H9 (cell line): ENCODE results near the gene FBLN2. TPM values are rescaled to one million over a fixed set of nuclear protein-coding genes. Genes with fewer than 3 reads are reported as not detected.

Experiments used
- DNase-seq: peaks from one replicate; pipeline ENCODE4 v3.0.0-alpha.2; 2017
- H2AFZ ChIP-seq: one replicate; pipeline ENCODE4 v1.6.1; 2013; ENCODE audit warnings: mild to moderate bottlenecking, low read length, control low read depth, moderate library complexity
- H2AK5ac ChIP-seq: 2 replicates; pipeline ENCODE4 v1.6.1; 2013; ENCODE audit warnings: low read length, control low read depth, mixed read lengths; ENCODE audit not compliant: insufficient read length
- H2BK120ac ChIP-seq: one replicate; pipeline ENCODE4 v1.6.1; 2013; ENCODE audit warnings: low read depth, mild to moderate bottlenecking, low read length, control low read depth, inconsistent platforms; ENCODE audit not compliant: poor library complexity, severe bottlenecking
- H2BK12ac ChIP-seq: 2 replicates; pipeline ENCODE4 v1.6.1; 2013; ENCODE audit warnings: low read length, control low read depth, mixed read lengths, low read depth; ENCODE audit not compliant: insufficient read length
- H2BK15ac ChIP-seq: 2 replicates; pipeline ENCODE4 v1.6.1; 2013; ENCODE audit warnings: low read depth, low read length, control low read depth
- H2BK20ac ChIP-seq: one replicate; pipeline ENCODE4 v1.6.1; 2013; ENCODE audit warnings: low read depth, mild to moderate bottlenecking, low read length, control low read depth, inconsistent platforms; ENCODE audit not compliant: poor library complexity, severe bottlenecking
- H2BK5ac ChIP-seq: 2 replicates; pipeline ENCODE4 v1.6.1; 2013; ENCODE audit warnings: low read length, control low read depth, mixed read lengths; ENCODE audit not compliant: insufficient read length
- H3K14ac ChIP-seq: 2 replicates; pipeline ENCODE4 v1.6.1; 2013; ENCODE audit warnings: low read length, control low read depth; ENCODE audit not compliant: insufficient read depth
- H3K18ac ChIP-seq: 2 replicates; pipeline ENCODE4 v1.6.1; 2013; ENCODE audit warnings: low read depth, mild to moderate bottlenecking, mixed read lengths, low read length, control low read depth; ENCODE audit not compliant: insufficient read length
- H3K23ac ChIP-seq: 2 replicates; pipeline ENCODE4 v1.6.1; 2013; ENCODE audit warnings: low read length, control low read depth, mixed read lengths, low read depth; ENCODE audit not compliant: insufficient read length
- H3K23me2 ChIP-seq: 2 replicates; pipeline ENCODE4 v1.6.1; 2013; ENCODE audit warnings: low read depth, mild to moderate bottlenecking, mixed read lengths, low read length, control low read depth; ENCODE audit not compliant: insufficient read length, poor library complexity, severe bottlenecking
- H3K27ac ChIP-seq: 2 replicates; pipeline ENCODE4 v1.5.1; 2013; ENCODE audit warnings: low read length, control low read depth, mixed read lengths, low read depth; ENCODE audit not compliant: insufficient read length
- H3K27me3 ChIP-seq: 2 replicates; pipeline ENCODE4 v1.6.1; 2013; ENCODE audit warnings: low read length, control low read depth, inconsistent platforms; ENCODE audit not compliant: insufficient read depth
- H3K4ac ChIP-seq: 2 replicates; pipeline ENCODE4 v1.6.1; 2013; ENCODE audit warnings: low read depth, mild to moderate bottlenecking, control low read depth, inconsistent platforms, low read length, moderate library complexity
- H3K4me1 ChIP-seq: 2 replicates; pipeline ENCODE4 v1.6.1; 2013; ENCODE audit warnings: low read length, control low read depth, inconsistent platforms; ENCODE audit not compliant: insufficient read depth
- H3K4me2 ChIP-seq: 2 replicates; pipeline ENCODE4 v1.6.1; 2013; ENCODE audit warnings: low read length, control low read depth, mixed read lengths; ENCODE audit not compliant: insufficient read length, insufficient read depth
- H3K56ac ChIP-seq: 2 replicates; pipeline ENCODE4 v1.6.1; 2013; ENCODE audit warnings: low read depth, mild to moderate bottlenecking, mixed read lengths, low read length, control low read depth; ENCODE audit not compliant: insufficient read length
- H3K79me1 ChIP-seq: 2 replicates; pipeline ENCODE4 v1.6.1; 2013; ENCODE audit warnings: low read depth, mild to moderate bottlenecking, moderate library complexity, low read length, control low read depth, inconsistent platforms; ENCODE audit not compliant: insufficient read depth, poor library complexity, severe bottlenecking
- H3K79me2 ChIP-seq: 2 replicates; pipeline ENCODE4 v1.6.1; 2013; ENCODE audit warnings: low read length, control low read depth, inconsistent platforms; ENCODE audit not compliant: insufficient read depth
- H3K9ac ChIP-seq: 2 replicates; pipeline ENCODE4 v1.6.1; 2013; ENCODE audit warnings: low read length, control low read depth, mixed read lengths; ENCODE audit not compliant: insufficient read length; ENCODE audit errors: extremely low read depth
- H3K9me3 ChIP-seq: one replicate; pipeline ENCODE4 v1.6.1; 2013; ENCODE audit warnings: low read depth, low read length, inconsistent platforms; ENCODE audit not compliant: control insufficient read depth
- H3T11ph ChIP-seq: one replicate; pipeline ENCODE4 v1.6.1; 2013; ENCODE audit warnings: mild to moderate bottlenecking, low read length, control low read depth, inconsistent platforms
- H4K20me1 ChIP-seq: one replicate; pipeline ENCODE4 v1.6.1; 2013; ENCODE audit not compliant: control insufficient read depth, insufficient read length, insufficient read depth
- H4K5ac ChIP-seq: 2 replicates; pipeline ENCODE4 v1.6.1; 2013; ENCODE audit warnings: low read depth, mild to moderate bottlenecking, mixed read lengths, low read length, control low read depth; ENCODE audit not compliant: insufficient read length
- H4K8ac ChIP-seq: replicated peaks from 2 replicates; pipeline ENCODE4 v1.6.1; 2013; ENCODE audit warnings: low read length, control low read depth, mixed read lengths, low read depth; ENCODE audit not compliant: insufficient read length
- H4K91ac ChIP-seq: 2 replicates; pipeline ENCODE4 v1.6.1; 2013; ENCODE audit warnings: low read depth, mild to moderate bottlenecking, moderate library complexity, mixed read lengths, low read length, control low read depth; ENCODE audit not compliant: insufficient read length
- H3K27ac Mint-ChIP-seq, 3 experiments: 2 replicates in 2 of 3; 3 replicates in 1 of 3; pipeline ENCODE4 v1.8.0; 2020 to 2021; ENCODE audit warnings: mixed read lengths in 3 of 3, mild to moderate bottlenecking in 1 of 3, moderate library complexity in 1 of 3
- H3K27me3 Mint-ChIP-seq: 2 replicates; pipeline ENCODE4 v1.8.0; 2021; ENCODE audit warnings: low read depth, mild to moderate bottlenecking, moderate library complexity, mixed read lengths
- H3K36me3 Mint-ChIP-seq, 3 experiments: 2 replicates in 2 of 3; 3 replicates in 1 of 3; pipeline ENCODE4 v1.8.0; 2020 to 2021; ENCODE audit warnings: low read depth in 3 of 3, mixed read lengths in 3 of 3; ENCODE audit not compliant: insufficient read depth in 1 of 3
- H3K4me1 Mint-ChIP-seq, 2 experiments: 2 replicates each; pipeline ENCODE4 v1.8.0; 2020; ENCODE audit warnings: mixed read lengths in 2 of 2
- H3K4me3 Mint-ChIP-seq, 2 experiments: 2 replicates in 1 of 2; 3 replicates in 1 of 2; pipeline ENCODE4 v1.8.0; 2020 to 2021; ENCODE audit warnings: mild to moderate bottlenecking in 2 of 2, mixed read lengths in 2 of 2, moderate library complexity in 1 of 2
- H3K9me3 Mint-ChIP-seq, 2 experiments: 2 replicates in 1 of 2; 3 replicates in 1 of 2; pipeline ENCODE4 v1.8.0; 2020; ENCODE audit warnings: mild to moderate bottlenecking in 2 of 2, mixed read lengths in 2 of 2, moderate library complexity in 1 of 2
- WGBS: extraction: QIAGEN DNeasy Blood & Tissue Kit; methylation state at CpG from one replicate; pipeline ENCODE4 v1.1.7; 2013; ENCODE audit warnings: missing lambda C conversion rate, low lambda C conversion rate, mixed read lengths; ENCODE audit not compliant: insufficient read length; ENCODE audit errors: extremely low coverage; 5-methylcytosine and 5-hydroxymethylcytosine counted together
- total RNA-seq: library from RNA; stranded (reverse); gene quantifications from 2 replicates; pipeline ENCODE4 v1.2.1, GENCODE V29; 2021
- TF ChIP-seq, protein P1 (sequence below): fragments of 200-600 bp; sonication (generic); conservative IDR thresholded peaks from 3 replicates; pipeline ENCODE4 v1.8.0; 2021; ENCODE audit warnings: antibody characterized with exemption, mild to moderate bottlenecking

The FBLN2 gene
- total RNA-seq, 1 experiment from 2014 or later: 11.8 TPM

- no peak overlapping the region for H3K18ac ChIP-seq
- H3K79me1 ChIP-seq: no peaks in the 10 kb centered on the region
- no peak overlapping the region for H3K9ac ChIP-seq
- H3T11ph ChIP-seq: no peak overlapping the region
- H4K91ac ChIP-seq: no peak overlapping the region
- Mint-ChIP-seq H3K4me1 (peaks cover 15 to 25% of the 10 kb centered on the region in 2 experiments), H3K27me3 (peaks cover 6% of the 10 kb centered on the region), H3K27ac (peak overlapping the region in 1 of 3 experiments; percentile 24; a peak in 3 of 7 replicates), H3K4me3 (no peak overlapping the region), H3K9me3 (no peaks in the 10 kb centered on the region; a peak in 1 of 5 replicates), H3K36me3 (no peaks in the 10 kb centered on the region)
- H3K23me2 ChIP-seq: no peaks in the 10 kb centered on the region
- H2AK5ac ChIP-seq: no peak overlapping the region
- TF ChIP-seq, protein P1, sequence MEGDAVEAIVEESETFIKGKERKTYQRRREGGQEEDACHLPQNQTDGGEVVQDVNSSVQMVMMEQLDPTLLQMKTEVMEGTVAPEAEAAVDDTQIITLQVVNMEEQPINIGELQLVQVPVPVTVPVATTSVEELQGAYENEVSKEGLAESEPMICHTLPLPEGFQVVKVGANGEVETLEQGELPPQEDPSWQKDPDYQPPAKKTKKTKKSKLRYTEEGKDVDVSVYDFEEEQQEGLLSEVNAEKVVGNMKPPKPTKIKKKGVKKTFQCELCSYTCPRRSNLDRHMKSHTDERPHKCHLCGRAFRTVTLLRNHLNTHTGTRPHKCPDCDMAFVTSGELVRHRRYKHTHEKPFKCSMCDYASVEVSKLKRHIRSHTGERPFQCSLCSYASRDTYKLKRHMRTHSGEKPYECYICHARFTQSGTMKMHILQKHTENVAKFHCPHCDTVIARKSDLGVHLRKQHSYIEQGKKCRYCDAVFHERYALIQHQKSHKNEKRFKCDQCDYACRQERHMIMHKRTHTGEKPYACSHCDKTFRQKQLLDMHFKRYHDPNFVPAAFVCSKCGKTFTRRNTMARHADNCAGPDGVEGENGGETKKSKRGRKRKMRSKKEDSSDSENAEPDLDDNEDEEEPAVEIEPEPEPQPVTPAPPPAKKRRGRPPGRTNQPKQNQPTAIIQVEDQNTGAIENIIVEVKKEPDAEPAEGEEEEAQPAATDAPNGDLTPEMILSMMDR: no peak
- no peak overlapping the region for H3K23ac ChIP-seq
- WGBS: no CpG with 5 or more reads among the region's 16 CpGs
- no peaks in the 10 kb centered on the region for H3K4me1 ChIP-seq
- H2BK15ac ChIP-seq: no peak overlapping the region
- no peak overlapping the region for H2BK120ac ChIP-seq
- no peak overlapping the region for H2BK5ac ChIP-seq
- H3K27ac ChIP-seq: no peak overlapping the region
- H4K20me1 ChIP-seq: no peaks in the 10 kb centered on the region
- no peak overlapping the region for H2AFZ ChIP-seq
- H3K56ac ChIP-seq: no peak overlapping the region
- peak overlapping the region; percentile 68 for H4K5ac ChIP-seq
- no peaks in the 10 kb centered on the region for H3K27me3 ChIP-seq
- H4K8ac ChIP-seq: peak overlapping the region; percentile 82
- H3K9me3 ChIP-seq: no peaks in the 10 kb centered on the region
- no peak overlapping the region for H3K4me2 ChIP-seq
- no peak for DNase-seq
- no peaks in the 10 kb centered on the region for H3K79me2 ChIP-seq
- no peak overlapping the region for H2BK20ac ChIP-seq
- H3K14ac ChIP-seq: no peak overlapping the region; the same call in 1 of the 2 replicates
- no peak overlapping the region for H3K4ac ChIP-seq
- H2BK12ac ChIP-seq: no peak overlapping the region
Measured at GRCh38 chr3:13682331-13683013, 133.5 kb downstream of the FBLN2 start.
